HepG2 (cell line): ENCODE data around the gene PROX1. TPM values are rescaled to one million over a fixed set of nuclear protein-coding genes. Genes with fewer than 3 reads are reported as not detected.
A peak's percentile ranks its signal among the peaks of the same experiment; 100 is the strongest.

Source experiments
- CEBPZ ChIP-seq: IDR thresholded peaks from 2 replicates; pipeline ENCODE4 v1.6.1; 2012; ENCODE audit warnings: low read length, improper control_type of control experiment
- GATA4 ChIP-seq: sonication (generic); IDR thresholded peaks from 2 replicates; pipeline ENCODE4 v1.6.1; 2016; ENCODE audit warnings: antibody characterized with exemption, low read depth, borderline replicate concordance
- HOXA5 ChIP-seq: sonication (generic); formaldehyde crosslinking; IDR thresholded peaks from 2 replicates; pipeline ENCODE4 v1.4.0; 2020; ENCODE audit warnings: missing genetic modification reagents
- KLF16 ChIP-seq, 2 experiments: sonication (generic) in 1 of 2; formaldehyde crosslinking in 1 of 2; IDR thresholded peaks; 2 replicates each; pipeline versions ENCODE4 v1.6.1 to v1.8.0; 2016 to 2023; ENCODE audit warnings: missing genetic modification reagents in 2 of 2, missing compliant biosample characterization in 1 of 2
- MED8 ChIP-seq: sonication (generic); formaldehyde crosslinking; IDR thresholded peaks from 2 replicates; pipeline ENCODE4 v1.8.1; 2023; ENCODE audit warnings: mild to moderate bottlenecking, missing genetic modification reagents; ENCODE audit not compliant: insufficient replicate concordance
- MIER3 ChIP-seq: IDR thresholded peaks from 2 replicates; pipeline ENCODE4 v1.6.1; 2016; ENCODE audit warnings: missing compliant biosample characterization, borderline replicate concordance
- MNT ChIP-seq: fragments of 450-650 bp; IDR thresholded peaks from 2 replicates; pipeline ENCODE4 v1.6.1; 2016
- NCOR1 ChIP-seq: fragments of 200-600 bp; sonication (generic); IDR thresholded peaks from 2 replicates; pipeline ENCODE4 v1.7.0; 2017; ENCODE audit warnings: antibody characterized with exemption, low read length, borderline replicate concordance
- ZBTB37 ChIP-seq: sonication (generic); formaldehyde crosslinking; IDR thresholded peaks from 2 replicates; pipeline ENCODE4 v1.4.0; 2020; ENCODE audit warnings: mild to moderate bottlenecking, missing genetic modification reagents
- ZNF121 ChIP-seq: sonication (generic); formaldehyde crosslinking; IDR thresholded peaks from 2 replicates; pipeline ENCODE4 v1.5.0; 2020; ENCODE audit warnings: mild to moderate bottlenecking, missing genetic modification reagents
- ZNF143 ChIP-seq: sonication (generic); formaldehyde crosslinking; IDR thresholded peaks from 2 replicates; pipeline ENCODE4 v1.4.0; 2020; ENCODE audit warnings: missing genetic modification reagents
- ZNF281 ChIP-seq: sonication (generic); formaldehyde crosslinking; IDR thresholded peaks from 2 replicates; pipeline ENCODE4 v1.4.0; 2020; ENCODE audit warnings: missing genetic modification reagents, borderline replicate concordance
- ZNF331 ChIP-seq: sonication (generic); formaldehyde crosslinking; IDR thresholded peaks from 2 replicates; pipeline ENCODE4 v1.4.0; 2020; ENCODE audit warnings: missing genetic modification reagents
- ZNF337 ChIP-seq: sonication (generic); formaldehyde crosslinking; IDR thresholded peaks from 2 replicates; pipeline ENCODE4 v1.5.1; 2020; ENCODE audit warnings: missing genetic modification reagents, low read depth, mild to moderate bottlenecking, borderline replicate concordance
- ZXDC ChIP-seq: sonication (generic); formaldehyde crosslinking; IDR thresholded peaks from 2 replicates; pipeline ENCODE4 v1.5.0; 2020; ENCODE audit warnings: mild to moderate bottlenecking, missing genetic modification reagents
- polyA plus RNA-seq, 8 experiments: library from polyadenylated mRNA; depleted of rRNA in 3 of 8; stranded (reverse) in 7 of 8; unstranded in 1 of 8; fragments of >200 nt; fragmentation: Illumina TruSeq in 4 of 8; extraction: Trizol in 4 of 8; gene quantifications; 2 replicates each; pipeline versions ENCODE4 v1.2.1 to v1.2.3, GENCODE V29; 2011 to 2016; ENCODE audit warnings: low read depth in 4 of 8, missing spikeins in 1 of 8, mixed read lengths in 1 of 8; ENCODE audit not compliant: insufficient read depth in 1 of 8
- total RNA-seq, 5 experiments: library from RNA; depleted of rRNA; stranded (reverse); fragments of >200 nt; fragmentation: Illumina TruSeq; extraction: Trizol; gene quantifications; 2 replicates each; pipeline ENCODE4 v1.2.3, GENCODE V29; 2016; ENCODE audit warnings: low read depth in 1 of 5

The PROX1 gene
- total and polyA plus RNA-seq, 2 of the 13 experiments (the other 11 are each of a cell fraction or from before 2014, with no cell fraction given) = 12.3 to 30.2 TPM

- no peak for TF ChIP-seq ZNF121 (CRISPR knock-in tag)
- TF ChIP-seq ZNF281 = peak; percentile 50; the same call in 1 of the 2 replicates
- TF ChIP-seq MIER3 (CRISPR knock-in tag) = 0 out of 2 replicates have a peak, but pooled peaks have one; percentile 70
- TF ChIP-seq KLF16 (CRISPR knock-in tag; IDR thresholded peaks at IDR 0.05) = peak in 1 of 2 experiments; percentile 94; a peak in 2 of 4 replicates
- TF ChIP-seq ZNF331 (CRISPR knock-in tag) = peak; percentile 89
- peak; percentile 52; the same call in 1 of the 2 replicates for TF ChIP-seq ZNF143
- no peak; the same call in 1 of the 2 replicates for TF ChIP-seq MNT
- 0 out of 2 replicates have a peak, but pooled peaks have one; percentile 62 for TF ChIP-seq ZNF337 (CRISPR knock-in tag)
- peak; percentile 98 for TF ChIP-seq GATA4
- peak; percentile 96 for TF ChIP-seq MED8 (CRISPR knock-in tag)
- TF ChIP-seq ZBTB37 (CRISPR knock-in tag) = no peak; the same call in 1 of the 2 replicates
- no peak for TF ChIP-seq CEBPZ
- TF ChIP-seq ZXDC (CRISPR knock-in tag) = peak; percentile 68; the same call in 1 of the 2 replicates
- peak; percentile 93 for TF ChIP-seq HOXA5 (CRISPR knock-in tag)
- TF ChIP-seq NCOR1 = peak; percentile 97
These were observed 63.0 kb downstream of the PROX1 start (continued) for GRCh38 chr1:214050513-214051401.
